K562 (cell line): ENCODE measurements around the gene PHB1. TPM values are rescaled to one million over a fixed set of nuclear protein-coding genes. Genes with fewer than 3 reads are reported as not detected.
A peak's percentile ranks its signal among the peaks of the same experiment; 100 is the strongest.

Experiments
- ATAC-seq: fragments of 200-7000 bp; cut with Tn5 transposase; 3 replicates; pipeline ENCODE4 v1.9.1; 2020; ENCODE audit warnings: moderate library complexity
- BruUV-seq: library from RNA; stranded (reverse); fragments of 400-500 nt; replicated peaks from 2 replicates; lab custom pipeline; 2021; lab: Mats Ljungman, UMichigan
- CTCF ChIA-PET: fragments of 300-600 bp; formaldehyde crosslinking; extraction: SDS; loops from one replicate; lab custom pipeline; 2021; ENCODE audit warnings: low intra/inter-chr PET ratio; lab: Yijun Ruan, JAX
- POLR2A ChIA-PET: fragments of 300-600, 350-650 bp; sonication (Branson Sonifier 250); formaldehyde crosslinking; extraction: SDS; loops from one replicate; lab custom pipeline; 2021; ENCODE audit warnings: antibody characterized with exemption, inconsistent platforms; lab: Yijun Ruan, JAX
- DNase-seq, 4 experiments: peaks; one replicate each; pipeline versions ENCODE4 v3.0.0 to v3.0.0-alpha.2; 2011 to 2018; ENCODE audit warnings: low spot score in 3 of 4, mixed read lengths in 3 of 4; ENCODE audit errors: extremely low read depth in 1 of 4
- FAIRE-seq: peaks from 2 replicates; lab custom pipeline; 2011; peaks lifted over from hg19 to GRCh38; lab: Jason Lieb, UNC
- H2AFZ ChIP-seq: 2 replicates; pipeline ENCODE4 v1.6.0; 2011; ENCODE audit warnings: low read depth, low read length, control low read depth, inconsistent platforms
- H3K27ac ChIP-seq: fragments of 200-600 bp; 3 replicates; pipeline ENCODE4 v1.8.0; 2011; ENCODE audit warnings: low read depth, mild to moderate bottlenecking, control low read depth, inconsistent platforms, low read length, moderate library complexity, mixed read lengths; ENCODE audit errors: extremely low read depth
- H3K27me3 ChIP-seq, 2 experiments: fragments of 300-600 bp in 1 of 2; 2 replicates in 1 of 2; 3 replicates in 1 of 2; pipeline versions ENCODE4 v1.6.0 to v1.8.0; 2011; ENCODE audit warnings: inconsistent platforms in 2 of 2, low read length in 2 of 2, mild to moderate bottlenecking in 1 of 2, mixed read lengths in 1 of 2, moderate library complexity in 1 of 2; ENCODE audit not compliant: control insufficient read depth in 2 of 2, insufficient read depth in 2 of 2
- H3K36me3 ChIP-seq: fragments of 300-600 bp; 3 replicates; pipeline ENCODE4 v1.8.0; 2011; ENCODE audit warnings: mild to moderate bottlenecking, low read length, inconsistent platforms; ENCODE audit not compliant: control insufficient read depth, insufficient read depth
- H3K4me1 ChIP-seq, 2 experiments: fragments of 200-600 bp in 1 of 2; replicated peaks in 1 of 2; 2 replicates in 1 of 2; 3 replicates in 1 of 2; pipeline versions ENCODE4 v1.5.1 to v1.8.0; 2011; ENCODE audit warnings: inconsistent platforms in 2 of 2, low read length in 2 of 2, mild to moderate bottlenecking in 1 of 2, mixed read lengths in 1 of 2, moderate library complexity in 1 of 2; ENCODE audit not compliant: control insufficient read depth in 2 of 2, insufficient read depth in 2 of 2
- H3K4me2 ChIP-seq: 2 replicates; pipeline ENCODE4 v1.6.1; 2011; ENCODE audit warnings: low read length, control low read depth, inconsistent platforms, mixed read lengths; ENCODE audit not compliant: insufficient read depth
- H3K4me3 ChIP-seq: fragments of 200-600 bp; sonication (generic), shearing (Covaris generic); 2 replicates; pipeline ENCODE4 v1.5.1; 2016; ENCODE audit warnings: control low read depth, inconsistent platforms
- H3K79me2 ChIP-seq: fragments of 200-600 bp; 3 replicates; pipeline ENCODE4 v1.8.0; 2011; ENCODE audit warnings: low read length, inconsistent platforms; ENCODE audit not compliant: control insufficient read depth, insufficient read depth
- H3K9ac ChIP-seq, 2 experiments: 2 replicates each; pipeline versions ENCODE4 v1.6.0 to v1.6.1; 2011; ENCODE audit warnings: low read depth in 2 of 2, low read length in 2 of 2, control low read depth in 1 of 2, inconsistent platforms in 1 of 2, mild to moderate bottlenecking in 1 of 2, mixed read lengths in 1 of 2; ENCODE audit not compliant: insufficient read depth in 1 of 2
- H3K9me1 ChIP-seq: one replicate; pipeline ENCODE4 v1.6.0; 2011; ENCODE audit warnings: inconsistent platforms, mild to moderate bottlenecking, low read length, moderate library complexity; ENCODE audit not compliant: control insufficient read depth, insufficient read depth
- H3K9me3 ChIP-seq: replicated peaks from 2 replicates; pipeline ENCODE4 v1.5.1; 2011; ENCODE audit warnings: low read depth, low read length, inconsistent platforms; ENCODE audit not compliant: control insufficient read depth, insufficient read depth
- H4K20me1 ChIP-seq: replicated peaks from 2 replicates; pipeline ENCODE4 v1.6.1; 2011; ENCODE audit warnings: low read length, inconsistent platforms, mixed read lengths; ENCODE audit not compliant: control insufficient read depth, insufficient read depth
- BCL6 ChIP-seq: fragments of 250-450 bp; sonication (Bioruptor Pico); IDR thresholded peaks from 2 replicates; pipeline ENCODE4 v1.4.0; 2020
- CCNT2 ChIP-seq: IDR thresholded peaks from 2 replicates; pipeline ENCODE4 v1.6.1; 2011; ENCODE audit warnings: borderline replicate concordance, low read depth, mild to moderate bottlenecking, moderate library complexity, mixed read lengths, low read length; ENCODE audit not compliant: insufficient read length; ENCODE audit errors: extremely low read depth
- CREB5 ChIP-seq: fragments of 250-450 bp; sonication (Bioruptor Pico); IDR thresholded peaks from 2 replicates; pipeline ENCODE4 v1.5.0; 2020; ENCODE audit warnings: mild to moderate bottlenecking
- NELFE ChIP-seq: IDR thresholded peaks from 2 replicates; pipeline ENCODE4 v1.6.1; 2011; ENCODE audit warnings: mild to moderate bottlenecking; ENCODE audit not compliant: insufficient read depth, insufficient read length
- PATZ1 ChIP-seq: fragments of 250-450 bp; sonication (Bioruptor Pico); IDR thresholded peaks from 2 replicates; pipeline ENCODE4 v1.5.0; 2020; ENCODE audit warnings: mild to moderate bottlenecking, borderline replicate concordance
- SRF ChIP-seq, 2 experiments: fragments of 250-450, 450-650 bp in 1 of 2; sonication (Bioruptor Pico) in 1 of 2; sonication (generic) in 1 of 2; formaldehyde crosslinking; IDR thresholded peaks; 2 replicates each; pipeline versions ENCODE4 v1.5.0 to v1.5.1; 2020 to 2022; ENCODE audit warnings: mild to moderate bottlenecking in 1 of 2, missing genetic modification reagents in 1 of 2
- ZNF121 ChIP-seq: sonication (generic); formaldehyde crosslinking; conservative IDR thresholded peaks from 2 replicates; pipeline ENCODE4 v1.8.0; 2022; ENCODE audit warnings: missing genetic modification reagents
- WGBS: fragments of 100-300 bp; shearing (Covaris generic); methylation state at CpG from one replicate; pipeline ENCODE4 v1.1.6; 2016; ENCODE audit warnings: low coverage, mixed read lengths; ENCODE audit not compliant: insufficient coverage; ENCODE audit errors: missing lambda C conversion rate; 5-methylcytosine and 5-hydroxymethylcytosine counted together
- in situ Hi-C: fragments of 300-500 bp; cut with MboI; formaldehyde crosslinking; loops from 4 replicates; pipeline ENCODE4 v1.15.0; 2018; ENCODE audit warnings: inconsistent platforms, mixed read lengths
- intact Hi-C: fragments of 100-400 bp; cut with micrococcal nuclease; formaldehyde crosslinking; loops from 2 replicates; pipeline ENCODE4 v1.14.2; 2022
- polyA plus RNA-seq, 8 experiments: library from polyadenylated mRNA; depleted of rRNA in 4 of 8; stranded (reverse) in 5 of 8; unstranded in 3 of 8; fragments of >200 nt; fragmentation: Nextera tagmentation in 2 of 8; fragmentation: Illumina TruSeq in 1 of 8; extraction: Ambion mirVana in 2 of 8; extraction: Trizol in 1 of 8; gene quantifications; 2 replicates each; pipeline versions ENCODE4 v1.2.1 to v1.2.3, GENCODE V29; 2011 to 2014; ENCODE audit warnings: inconsistent platforms in 1 of 8, missing spikeins in 1 of 8
- total RNA-seq, 7 experiments: library from RNA; depleted of rRNA in 6 of 7; stranded (reverse); fragments of >200 nt in 6 of 7; fragmentation: Illumina TruSeq in 2 of 7; extraction: Trizol in 2 of 7; gene quantifications; 2 replicates each; pipeline versions ENCODE4 v1.2.1 to v1.2.3, GENCODE V29; 2011 to 2021; ENCODE audit warnings: low replicate concordance in 1 of 7

Gene PHB1
- total and polyA plus RNA-seq, 9 of the 15 experiments (the other 6 are each of a cell fraction or from before 2014, with no cell fraction given) = 191 to 818 (median 349) TPM

- no peak for TF ChIP-seq NELFE
- TF ChIP-seq CREB5 (CRISPR knock-in tag) = no peak
- no peak for TF ChIP-seq BCL6 (CRISPR knock-in tag)
- no peak for TF ChIP-seq SRF (CRISPR knock-in tag; IDR thresholded peaks at IDR 0.05)
- TF ChIP-seq CCNT2 = no peak
Measured at GRCh38 chr17:49378311-49378710, 36.4 kb downstream of the PHB1 start (continued).

- peaks cover 0 to 3% of the 10 kb centered on the region in 2 experiments; a peak in 1 of 5 replicates for H3K4me1 ChIP-seq
- intact Hi-C loops = no loop called here
- no peaks in the 10 kb centered on the region for H3K79me2 ChIP-seq
- no peak overlapping the region for H3K9ac ChIP-seq
- FAIRE-seq (no peak), ATAC-seq (no peak)
- H3K4me2 ChIP-seq = no peak overlapping the region
- no peaks in the 10 kb centered on the region for H3K27me3 ChIP-seq
- H4K20me1 ChIP-seq = no peaks in the 10 kb centered on the region
- ChIA-PET POLR2A (no interaction called here), CTCF (no interaction called here)
- BruUV-seq = no TSS peak
- no peak overlapping the region for H3K27ac ChIP-seq
- in situ Hi-C loops = no loop called here
- no peak overlapping the region for H3K4me3 ChIP-seq
- H3K9me1 ChIP-seq = no peaks in the 10 kb centered on the region
- 38% methylated on average over 1 of the region's 1 CpG for WGBS
- TF ChIP-seq PATZ1 (CRISPR knock-in tag) (no peak), ZNF121 (CRISPR knock-in tag) (peak; percentile 63; the same call in 1 of the 2 replicates)
- TF ChIP-seq, all 486 proteins: peak for 1
- Histone ChIP-seq H3K36me3 (no peaks in the 10 kb centered on the region), H2AFZ (no peak overlapping the region), H3K9me3 (no peaks in the 10 kb centered on the region)
- DNase-seq = no peak
Measured at GRCh38 chr17:49375544-49375943, 39.1 kb downstream of the PHB1 start.
